Lower lobe of right lung (tissue), 2 donors: ENCODE data around the gene CRIP2. TPM values are rescaled to one million over a fixed set of nuclear protein-coding genes. Genes with fewer than 3 reads are reported as not detected.

Experiments
- ATAC-seq, 2 donors: fragments of 200-7000 bp; cut with Tn5 transposase; one replicate each; pipeline ENCODE4 v1.9.1; 2020 to 2022; ENCODE audit warnings: mild to moderate bottlenecking in 2 of 2, moderate library complexity in 2 of 2
- DNase-seq: peaks from one replicate; pipeline ENCODE4 v3.0.0-alpha.2; 2020
- H3K27ac ChIP-seq: fragments of 200-600 bp; one replicate; pipeline ENCODE4 v1.8.0; 2022
- H3K27me3 ChIP-seq: fragments of 200-600 bp; one replicate; pipeline ENCODE4 v1.8.0; 2022; ENCODE audit warnings: low read depth
- H3K36me3 ChIP-seq: fragments of 200-600 bp; one replicate; pipeline ENCODE4 v1.8.0; 2022; ENCODE audit warnings: mild to moderate bottlenecking
- H3K4me1 ChIP-seq: fragments of 200-600 bp; one replicate; pipeline ENCODE4 v1.8.0; 2022
- H3K4me3 ChIP-seq: fragments of 200-600 bp; one replicate; pipeline ENCODE4 v1.8.0; 2022; ENCODE audit warnings: mild to moderate bottlenecking
- H3K9me3 ChIP-seq: fragments of 200-600 bp; one replicate; pipeline ENCODE4 v1.8.0; 2022
- intact Hi-C: fragments of 100-400 bp; cut with DNase I; formaldehyde crosslinking; loops from one replicate; pipeline ENCODE4 v1.11.0; 2022
- total RNA-seq: library from RNA; stranded (reverse); fragmentation: NEBNext Ultra II Directional; extraction: Animal tissue kit (Norgen Biotek cat#: 25700); gene quantifications from one replicate; pipeline ENCODE4 v1.2.1, GENCODE V29; 2021
- TF ChIP-seq, protein P1 (sequence below): fragments of 200-600 bp; IDR thresholded peaks from one replicate; pipeline ENCODE4 v1.8.0; 2022; ENCODE audit warnings: antibody characterized with exemption, mild to moderate bottlenecking
- donor health status: DM: no; HTN: yes; CAD: no; lungs with severe emphysema.

Gene CRIP2
- total RNA-seq, 1 donor from 2014 or later, result 143 TPM

DNA sequence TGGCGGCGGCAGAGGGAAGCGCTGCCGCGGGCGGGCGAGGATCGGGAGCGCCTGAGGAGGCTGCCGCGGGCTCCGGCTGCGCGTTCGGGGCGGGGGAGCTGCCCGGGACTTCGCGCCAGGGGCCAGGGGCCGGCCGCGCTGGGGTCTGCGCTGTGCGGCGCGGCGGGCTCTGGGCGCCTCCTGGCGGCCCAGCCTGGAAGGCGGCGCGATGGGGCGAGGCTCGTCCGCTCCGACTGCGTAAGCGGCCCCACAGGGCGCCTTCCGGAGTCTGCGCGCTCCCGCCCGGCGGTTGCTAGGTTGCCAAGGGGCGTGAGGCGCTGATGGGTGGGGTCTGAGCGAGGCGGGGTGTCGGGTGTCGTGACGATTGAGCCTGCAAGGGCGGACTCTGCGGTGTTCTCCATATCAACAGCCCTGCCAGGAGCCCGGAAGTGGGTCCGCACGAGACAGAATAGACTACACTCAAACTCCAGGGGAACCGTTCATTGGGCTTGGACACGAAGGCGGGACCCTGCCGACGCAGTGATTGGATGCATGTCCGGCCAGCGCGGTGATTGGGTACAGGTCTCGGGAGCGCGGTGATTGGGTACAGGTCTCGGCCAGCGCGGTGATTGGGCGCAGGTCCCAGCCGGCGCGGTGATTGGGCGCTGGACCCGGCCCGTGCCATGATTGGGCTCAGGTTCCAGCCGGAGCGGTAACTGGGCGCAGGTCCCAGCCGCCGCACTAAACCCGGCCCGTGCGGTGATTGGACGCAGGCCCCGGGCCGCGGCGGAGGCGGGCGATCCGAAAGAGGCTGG lies 16.1 kb downstream of the CRIP2 start, which contains the start of gene TEDC1:
TEDC1 (plus strand) TSS at position 675 of the 794 bp plus-strand sequence. CDS start 130 bp downstream, outside the sequence.
- H3K27me3 ChIP-seq, result no peaks in the 10 kb centered on the region
- H3K9me3 ChIP-seq, result no peaks in the 10 kb centered on the region
- peak within 1 kb of the TSS; percentile 83 for H3K4me3 ChIP-seq
- H3K27ac ChIP-seq, result peak within 1 kb of the TSS; percentile 99
- ATAC-seq (peak; percentile 83 to 86), DNase-seq (peak; percentile 100)
- intact Hi-C loops, result no loop called here
- H3K4me1 ChIP-seq, result peaks cover 42% of the 10 kb centered on the region
- TF ChIP-seq, protein P1, sequence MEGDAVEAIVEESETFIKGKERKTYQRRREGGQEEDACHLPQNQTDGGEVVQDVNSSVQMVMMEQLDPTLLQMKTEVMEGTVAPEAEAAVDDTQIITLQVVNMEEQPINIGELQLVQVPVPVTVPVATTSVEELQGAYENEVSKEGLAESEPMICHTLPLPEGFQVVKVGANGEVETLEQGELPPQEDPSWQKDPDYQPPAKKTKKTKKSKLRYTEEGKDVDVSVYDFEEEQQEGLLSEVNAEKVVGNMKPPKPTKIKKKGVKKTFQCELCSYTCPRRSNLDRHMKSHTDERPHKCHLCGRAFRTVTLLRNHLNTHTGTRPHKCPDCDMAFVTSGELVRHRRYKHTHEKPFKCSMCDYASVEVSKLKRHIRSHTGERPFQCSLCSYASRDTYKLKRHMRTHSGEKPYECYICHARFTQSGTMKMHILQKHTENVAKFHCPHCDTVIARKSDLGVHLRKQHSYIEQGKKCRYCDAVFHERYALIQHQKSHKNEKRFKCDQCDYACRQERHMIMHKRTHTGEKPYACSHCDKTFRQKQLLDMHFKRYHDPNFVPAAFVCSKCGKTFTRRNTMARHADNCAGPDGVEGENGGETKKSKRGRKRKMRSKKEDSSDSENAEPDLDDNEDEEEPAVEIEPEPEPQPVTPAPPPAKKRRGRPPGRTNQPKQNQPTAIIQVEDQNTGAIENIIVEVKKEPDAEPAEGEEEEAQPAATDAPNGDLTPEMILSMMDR, result peak; percentile 83
- H3K36me3 ChIP-seq, result no peaks in the 10 kb centered on the region

DNA sequence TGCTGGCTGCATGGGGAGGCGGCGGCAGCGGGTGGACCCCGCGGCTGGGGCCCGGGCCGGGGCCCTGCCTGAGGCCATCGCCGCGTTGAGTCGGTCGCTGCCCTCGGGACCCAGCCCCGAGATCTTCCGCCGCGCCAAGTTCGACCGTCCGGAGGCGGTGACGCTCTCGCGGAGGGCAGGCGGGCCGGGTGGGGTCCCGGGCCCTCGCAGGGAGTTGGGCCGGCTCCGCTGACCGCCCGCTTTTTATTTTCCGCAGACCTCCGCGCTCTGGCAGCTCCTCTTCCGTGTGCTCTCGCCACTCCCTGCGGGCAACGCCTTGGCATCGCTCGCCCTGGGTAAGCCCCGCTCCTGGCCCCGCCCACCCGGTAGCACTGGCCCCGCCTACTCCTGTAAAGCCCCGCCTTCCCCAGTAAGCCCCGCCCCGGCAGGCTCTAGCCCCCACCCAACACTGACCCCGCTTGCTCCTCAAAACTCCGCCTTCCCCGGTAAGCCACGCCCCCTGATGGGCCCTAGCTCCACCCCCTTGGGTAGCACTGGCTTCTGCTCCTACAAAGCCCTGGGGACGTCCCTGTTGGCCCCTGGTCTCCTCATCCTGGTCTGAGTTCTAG lies 16.8 kb downstream of the CRIP2 start:
- TF ChIP-seq, protein P1, result no peak
- peak; percentile 17 to 34 for ATAC-seq
- peak; percentile 84 for DNase-seq
- H3K27me3 ChIP-seq, result no peaks in the 10 kb centered on the region
- H3K27ac ChIP-seq, result peak overlapping the region; percentile 99
- H3K4me3 ChIP-seq, result peak overlapping the region; percentile 83
- H3K9me3 ChIP-seq, result no peaks in the 10 kb centered on the region
- peaks cover 35% of the 10 kb centered on the region for H3K4me1 ChIP-seq
- no peaks in the 10 kb centered on the region for H3K36me3 ChIP-seq
- intact Hi-C loops, result no loop called here

DNA sequence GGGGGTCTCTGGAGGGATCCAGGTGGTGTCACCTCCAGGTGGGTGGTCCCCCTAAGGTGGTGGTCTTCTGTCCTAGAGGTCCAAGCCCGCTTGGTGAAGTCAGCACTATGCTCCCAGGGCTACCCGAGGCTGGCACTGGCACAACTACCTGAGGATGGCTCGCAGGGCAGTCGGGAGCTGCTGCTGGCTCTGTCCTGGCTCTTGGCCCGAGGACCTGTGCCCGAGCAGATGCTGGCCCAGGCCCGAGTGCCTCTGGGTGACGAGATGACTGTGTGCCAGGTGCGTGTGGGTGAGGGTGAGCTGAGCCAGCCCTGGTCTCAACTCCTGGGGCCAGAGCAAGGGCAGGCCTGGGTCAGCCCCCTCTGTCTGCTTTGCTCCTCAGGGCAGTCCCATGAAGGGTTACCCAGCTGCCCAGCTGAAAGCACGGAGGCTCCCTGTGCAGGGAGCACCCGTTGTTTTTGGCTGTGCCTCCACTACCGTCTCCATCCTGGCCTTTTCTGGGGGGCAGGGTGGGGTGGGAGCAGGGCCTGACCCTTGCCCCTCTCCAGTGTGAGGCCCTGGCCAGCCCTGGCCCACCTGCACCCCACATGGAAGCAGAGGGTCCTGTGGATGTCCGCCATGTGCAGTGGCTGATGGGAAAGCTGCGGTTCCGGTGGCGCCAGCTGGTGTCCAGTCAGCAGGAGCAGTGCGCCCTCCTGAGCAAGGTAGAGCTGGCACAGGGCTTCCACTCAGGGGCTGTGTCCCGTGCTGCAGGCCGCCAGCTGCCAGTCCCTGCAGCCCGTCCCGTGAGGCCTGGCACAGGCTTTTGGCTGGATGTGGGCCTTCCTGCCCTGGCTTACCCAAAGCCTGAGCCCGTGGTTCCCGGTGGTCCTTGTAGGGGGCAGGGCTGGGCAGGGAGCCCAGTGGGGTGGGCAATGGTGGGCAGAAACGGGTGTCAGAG lies 17.7 kb downstream of the CRIP2 start:
- Histone ChIP-seq H3K9me3 (no peaks in the 10 kb centered on the region), H3K36me3 (no peaks in the 10 kb centered on the region), H3K27ac (peak overlapping the region; percentile 99), H3K27me3 (no peaks in the 10 kb centered on the region), H3K4me1 (peaks cover 26% of the 10 kb centered on the region), H3K4me3 (peak overlapping the region; percentile 83)
- intact Hi-C loops, result no loop called here
- peak; percentile 62 for DNase-seq
- no peak for ATAC-seq
- TF ChIP-seq, protein P1, result no peak

DNA sequence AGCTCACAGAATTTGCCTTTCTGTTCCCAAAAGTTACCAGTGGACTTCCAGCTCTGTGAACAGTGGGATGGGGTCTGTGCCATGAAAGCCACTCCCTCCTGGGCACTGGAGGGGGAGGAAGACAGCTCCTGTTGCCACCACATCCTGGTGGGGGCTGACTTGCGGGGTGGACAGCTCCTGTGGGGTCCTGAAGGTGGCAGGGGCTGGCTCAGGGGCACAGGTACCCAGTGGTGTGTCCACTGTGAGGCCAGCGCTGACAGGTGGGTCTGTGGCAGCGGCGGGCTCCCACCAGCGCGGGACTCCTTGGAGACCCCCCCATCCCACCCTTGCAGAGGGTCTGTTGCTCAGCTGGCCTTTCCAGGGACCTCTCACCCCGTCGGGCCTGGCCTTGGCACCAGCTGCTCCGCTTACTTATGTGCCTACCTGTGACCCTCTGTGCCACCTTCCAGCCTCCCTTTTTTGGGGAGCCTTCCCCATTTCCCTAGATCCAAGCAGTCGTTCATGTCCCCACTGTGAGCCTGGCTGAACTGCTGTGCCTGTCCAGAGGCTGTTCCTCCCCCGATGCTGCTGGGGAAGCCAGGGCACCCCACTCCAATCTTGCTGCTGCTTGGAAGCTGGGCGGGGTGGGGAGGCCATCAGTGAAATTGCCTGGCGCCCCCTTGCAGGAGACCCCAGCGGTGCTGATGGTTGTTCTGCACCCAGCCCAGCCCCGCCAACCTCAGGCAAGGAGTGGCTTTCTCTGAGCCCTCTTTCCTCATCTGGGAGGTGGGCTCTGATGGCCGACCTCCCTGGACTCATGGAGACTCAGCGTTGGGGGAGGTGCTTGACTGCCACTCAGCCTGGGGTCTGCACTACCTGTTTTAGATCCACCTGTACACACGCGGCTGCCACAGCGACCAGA lies 18.6 kb downstream of the CRIP2 start:
- DNase-seq (peak; percentile 46), ATAC-seq (no peak)
- H3K27me3 ChIP-seq, result no peaks in the 10 kb centered on the region
- H3K4me1 ChIP-seq, result peaks cover 17% of the 10 kb centered on the region
- intact Hi-C loops, result no loop called here
- no peak overlapping the region for H3K27ac ChIP-seq
- no peak overlapping the region for H3K4me3 ChIP-seq
- H3K36me3 ChIP-seq, result peaks cover under 1% of the 10 kb centered on the region
- TF ChIP-seq, protein P1, result no peak
- no peaks in the 10 kb centered on the region for H3K9me3 ChIP-seq
